Measurements from ENCODE around the gene CALML3.
"Not testable (repeated sequence)": the region's sequence is repeated elsewhere in the genome, so short reads cannot be mapped to it uniquely, and the experiment has no call there.

The CALML3 gene

GRCh38 chr10:5552376-5553321 is 27.9 kb downstream of the CALML3 start:
- no peak overlapping the region for H3K4me3 ChIP-seq (ENCODE audit: low read length)
- no peak for TF ChIP-seq ZNF274 (IDR thresholded peaks at IDR 0.05; ENCODE audit: low read depth, low read length)

DNA sequence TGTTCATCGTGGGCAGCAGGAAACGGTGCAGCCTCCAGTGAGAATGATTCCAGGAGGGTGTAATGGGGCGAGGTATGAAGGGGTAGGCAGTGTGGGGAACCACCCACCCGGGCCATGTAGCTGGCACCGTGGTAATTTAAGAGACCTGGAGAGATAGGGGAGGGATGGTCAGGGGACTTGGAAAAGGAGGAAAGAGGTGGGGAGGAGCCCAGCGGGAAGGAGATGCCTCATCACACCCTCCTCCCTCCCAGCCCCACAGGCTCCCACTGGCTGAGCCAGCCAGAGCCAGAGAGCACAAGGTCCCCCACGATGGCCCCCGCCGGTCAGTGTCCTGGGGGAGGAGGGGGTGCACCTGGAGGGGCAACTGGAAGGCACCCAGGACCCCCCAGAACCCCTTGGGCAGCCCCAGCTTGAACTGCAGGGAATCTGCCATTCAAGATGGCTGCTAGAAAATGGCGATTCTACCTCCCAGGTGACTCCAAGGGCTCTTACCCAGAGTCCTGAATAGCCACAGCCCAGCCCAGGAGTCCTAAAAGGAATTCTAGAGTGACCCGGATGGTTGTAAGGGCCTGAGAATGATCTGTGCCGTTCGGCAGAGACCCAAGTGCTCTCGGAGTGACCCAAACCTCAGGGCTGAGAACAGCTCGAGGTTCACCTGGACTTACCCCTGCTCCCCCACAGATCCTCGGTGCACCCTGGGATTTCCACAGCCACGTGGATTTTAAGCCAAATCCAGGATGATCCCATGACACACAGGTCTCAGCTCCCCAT is 28.8 kb downstream of the CALML3 start:
- TF ChIP-seq ZNF274 (IDR thresholded peaks at IDR 0.05; ENCODE audit: low read depth, low read length) = no peak
- no peak overlapping the region for H3K4me3 ChIP-seq (ENCODE audit: low read length)

- H3K4me3 ChIP-seq (ENCODE audit: low read length) = no peak overlapping the region
- no peak for TF ChIP-seq ZNF274 (IDR thresholded peaks at IDR 0.05; ENCODE audit: low read depth, low read length)
Observed at GRCh38 chr10:5555021-5555510, 30.3 kb downstream of the CALML3 start.

DNA sequence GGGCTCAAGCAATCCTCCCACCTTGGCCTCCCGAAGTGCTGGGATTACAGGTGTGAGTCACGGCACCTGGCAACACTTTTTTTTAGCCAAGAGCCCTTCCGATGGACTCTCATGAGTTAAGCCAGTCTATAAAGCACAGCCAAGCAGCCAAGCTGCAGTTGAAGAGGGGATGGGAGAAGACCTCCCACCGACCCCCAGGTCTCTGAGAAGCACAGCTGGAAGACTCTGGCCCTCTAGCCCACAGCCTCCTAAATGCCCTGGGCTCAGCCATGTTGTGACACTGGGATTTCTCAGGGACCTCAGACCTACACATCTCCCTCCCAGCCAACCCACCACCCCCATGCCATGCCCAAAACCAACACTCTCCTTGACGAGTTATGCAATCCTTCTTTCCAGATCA is 31.1 kb downstream of the CALML3 start:
- no peak overlapping the region for H3K4me3 ChIP-seq (ENCODE audit: low read length)
- no peak for TF ChIP-seq ZNF274 (IDR thresholded peaks at IDR 0.05; ENCODE audit: low read depth, low read length)

DNA sequence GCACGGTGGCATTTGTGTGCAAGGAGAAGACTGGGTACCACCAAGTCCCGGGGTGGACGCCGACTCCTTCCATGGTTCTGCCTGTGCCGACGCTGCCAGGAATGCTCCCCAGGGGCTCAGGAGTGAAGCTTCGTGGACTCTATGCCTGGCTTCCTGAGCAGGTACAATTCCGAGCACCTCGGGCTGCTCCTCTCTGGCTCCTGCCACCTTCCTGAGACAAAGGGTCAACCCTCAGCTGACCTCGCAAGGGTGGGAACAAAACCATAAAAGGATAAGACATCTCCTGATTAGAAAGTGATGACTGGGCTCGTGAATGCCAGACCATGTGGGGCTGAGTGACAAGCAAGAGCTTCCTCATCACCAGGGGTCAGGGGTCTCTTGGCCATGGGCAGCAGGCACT is 31.8 kb downstream of the CALML3 start:
- TF ChIP-seq ZNF274 (IDR thresholded peaks at IDR 0.05; ENCODE audit: low read depth, low read length) = no peak

DNA sequence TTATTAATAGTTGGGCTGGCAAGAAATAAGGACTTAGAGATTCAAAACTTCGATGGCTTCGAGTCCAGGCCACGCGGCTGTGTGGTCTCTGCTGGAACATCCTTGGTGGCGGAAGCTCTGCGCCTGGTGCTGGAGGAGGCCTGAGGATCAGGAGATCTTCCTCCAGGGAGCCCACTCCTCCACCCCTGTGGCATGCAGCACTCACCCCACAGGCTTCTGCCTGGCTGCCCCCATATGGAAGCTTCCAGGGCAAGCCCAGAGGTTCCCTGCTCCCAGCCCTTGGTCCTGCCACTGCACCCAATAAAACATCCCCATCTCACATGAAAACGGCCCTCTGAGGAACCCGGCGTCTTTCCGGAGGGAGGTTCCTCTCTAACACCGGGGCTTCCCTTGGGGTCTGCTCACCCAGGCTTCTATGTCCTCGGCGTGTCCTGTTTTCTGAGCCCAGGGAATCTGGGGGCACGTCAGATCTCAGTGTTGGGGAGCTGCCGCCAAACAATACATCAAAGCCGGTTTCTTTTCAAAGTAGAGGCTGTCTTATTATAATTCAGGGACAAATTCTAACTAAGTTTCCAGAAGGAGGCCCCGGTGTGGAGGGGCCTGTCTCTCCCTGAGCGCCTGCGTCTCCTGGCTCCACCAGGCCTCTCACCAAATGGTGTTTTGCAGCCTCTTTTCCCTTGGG is 32.4 kb downstream of the CALML3 start:
- no peak overlapping the region for H3K4me3 ChIP-seq (ENCODE audit: low read length)
- no peak for TF ChIP-seq ZNF274 (IDR thresholded peaks at IDR 0.05; ENCODE audit: low read depth, low read length)

More for the DNA sequence above, 31.8 kb downstream of the CALML3 start:
- H3K4me3 ChIP-seq (ENCODE audit: low read length) = no peak overlapping the region

DNA sequence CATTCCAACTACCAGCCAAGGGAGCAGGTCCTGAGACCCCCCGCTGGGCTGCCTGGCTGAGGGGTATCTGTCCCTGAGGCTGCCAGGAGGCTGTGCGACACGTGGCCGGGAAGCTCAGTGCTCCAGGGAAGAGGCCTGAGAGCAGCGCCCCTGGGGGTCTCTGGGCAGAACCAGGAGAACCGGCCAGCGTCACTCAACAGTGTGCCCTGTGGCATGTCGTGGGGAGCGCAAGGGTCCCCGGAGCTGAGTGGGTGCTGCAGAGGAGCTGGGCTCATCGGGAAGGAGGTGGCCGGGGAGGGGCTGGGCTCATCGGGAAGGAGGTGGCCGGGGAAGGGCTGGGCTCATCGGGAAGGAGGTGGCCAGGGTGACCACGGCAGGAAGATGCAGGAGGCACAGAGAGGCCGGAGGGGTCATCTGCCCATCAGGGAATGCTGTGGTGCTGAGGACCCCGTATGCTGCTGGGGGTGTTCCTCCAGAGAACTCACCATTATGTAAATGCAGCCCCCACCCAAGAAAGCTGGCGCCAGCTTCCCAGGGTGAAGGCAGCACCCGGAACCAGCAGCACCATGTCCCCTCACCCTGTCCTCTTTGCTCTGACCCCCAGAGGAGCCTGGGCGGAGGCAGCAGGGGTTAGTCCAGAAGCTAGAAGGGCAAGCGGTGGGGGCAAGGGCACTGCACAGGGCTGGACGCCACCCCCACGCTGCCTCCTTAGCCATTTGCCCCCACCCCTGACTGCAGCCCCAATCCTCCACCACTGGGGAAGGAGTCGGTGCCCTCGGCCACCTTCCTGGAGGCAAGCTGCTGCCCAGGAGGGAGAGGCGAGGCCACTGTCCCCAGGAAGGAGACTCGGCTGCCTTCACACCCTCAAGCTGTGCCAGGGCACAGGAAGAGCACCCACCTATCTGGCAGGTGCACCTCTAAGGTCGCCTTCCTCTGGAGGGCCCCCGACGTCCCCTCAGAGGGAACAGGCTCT is 33.3 kb downstream of the CALML3 start:
- no peak overlapping the region for H3K4me3 ChIP-seq (ENCODE audit: low read length)
- no peak for TF ChIP-seq ZNF274 (IDR thresholded peaks at IDR 0.05; ENCODE audit: low read depth, low read length)

DNA sequence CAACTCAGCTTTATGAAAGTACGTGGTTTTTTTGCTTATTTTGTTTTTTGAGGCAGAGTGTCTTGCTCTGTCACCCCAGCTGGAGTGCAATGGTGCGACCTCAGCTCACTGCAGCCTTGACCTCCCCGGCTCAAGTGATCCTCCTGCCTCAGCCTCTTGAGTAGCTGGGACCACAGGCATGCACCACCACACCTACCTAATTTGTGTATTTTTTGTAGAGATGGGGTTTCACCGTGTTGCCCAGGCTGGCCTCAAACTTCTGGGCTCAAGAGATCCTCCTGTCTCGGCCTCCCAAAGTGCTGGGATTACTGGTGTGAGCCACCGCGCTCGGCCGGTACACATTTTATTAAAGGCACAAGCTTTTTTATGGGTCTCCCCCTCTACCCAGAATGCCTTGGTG is 34.3 kb downstream of the CALML3 start:
- not testable (repeated sequence) for H3K4me3 ChIP-seq (ENCODE audit: low read length)

- H3K4me3 ChIP-seq (ENCODE audit: low read length) = no peak overlapping the region
- no peak for TF ChIP-seq ZNF274 (IDR thresholded peaks at IDR 0.05; ENCODE audit: low read depth, low read length)
Observed at GRCh38 chr10:5559642-5560141, 34.9 kb downstream of the CALML3 start.

DNA sequence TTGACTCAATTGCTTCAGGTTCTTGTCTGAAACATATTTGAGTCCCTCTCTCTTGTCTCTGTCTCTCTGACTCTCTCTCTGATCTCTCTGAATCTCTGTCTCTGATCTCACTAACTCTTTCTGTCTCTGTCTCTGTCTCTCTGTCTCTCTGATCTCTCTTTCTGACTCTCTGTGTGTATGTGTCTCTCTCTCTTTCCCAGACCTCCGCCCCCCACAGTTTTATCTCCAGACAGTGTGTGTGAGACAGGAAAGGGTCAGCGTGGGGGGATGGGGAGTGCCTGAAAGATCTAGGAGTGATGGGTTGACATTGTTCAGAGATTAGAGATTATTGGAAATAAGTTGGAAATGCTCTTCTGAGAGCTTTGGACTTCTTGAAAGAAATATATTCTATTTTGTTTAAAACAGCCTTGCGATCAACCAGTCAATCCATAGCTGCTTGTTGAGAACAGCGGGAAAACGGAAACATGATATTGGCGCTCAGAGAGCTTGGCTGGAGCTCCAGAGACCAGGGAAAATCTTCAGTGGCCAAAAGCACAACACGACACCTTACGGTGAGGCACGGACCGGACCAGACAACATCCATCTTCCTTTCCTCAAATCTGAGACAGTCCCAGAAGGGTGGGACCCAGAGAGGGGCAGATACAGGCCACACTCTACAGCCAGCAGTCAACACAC is 35.5 kb downstream of the CALML3 start:
- H3K4me3 ChIP-seq (ENCODE audit: low read length) = no peak overlapping the region
- TF ChIP-seq ZNF274 (IDR thresholded peaks at IDR 0.05; ENCODE audit: low read depth, low read length) = no peak

- H3K4me3 ChIP-seq (ENCODE audit: low read length) = no peak overlapping the region
- TF ChIP-seq ZNF274 (IDR thresholded peaks at IDR 0.05; ENCODE audit: low read depth, low read length) = no peak
Observed at GRCh38 chr10:5560817-5561703, 36.3 kb downstream of the CALML3 start.

All from GM08714 (cell line).